HEK293 (cell line): Measurements from ENCODE around the gene AP1S1.
"Not testable (repeated sequence)": the region's sequence is repeated elsewhere in the genome, so short reads cannot be mapped to it uniquely, and the experiment has no call there.

ENCODE experiments used
- CTCF ChIA-PET: fragments of 350-600 bp; formaldehyde crosslinking; extraction: SDS; loops from one replicate; lab custom pipeline; 2021; ENCODE audit warnings: antibody characterized with exemption; lab: Yijun Ruan, JAX
- POLR2A ChIA-PET: fragments of 300-600 bp; formaldehyde crosslinking; extraction: SDS; loops from one replicate; lab custom pipeline; 2020; ENCODE audit warnings: antibody characterized with exemption, inconsistent platforms; lab: Yijun Ruan, JAX
- H3K27ac ChIP-seq: fragments of 200-500 bp; sonication (Bioruptor generic); 2 replicates; pipeline ENCODE4 v1.5.1; 2014; ENCODE audit warnings: low read depth, low read length, control low read depth, inconsistent platforms; ENCODE audit errors: extremely low read depth
- H3K36me3 ChIP-seq, 2 experiments: fragments of 200-500 bp in 1 of 2; sonication (Bioruptor generic) in 1 of 2; 1 replicate in 1 of 2; 2 replicates in 1 of 2; pipeline ENCODE4 v1.5.1; 2014 to 2017; ENCODE audit warnings: inconsistent platforms in 2 of 2, low read length in 2 of 2; ENCODE audit not compliant: control insufficient read depth in 2 of 2, insufficient read depth in 1 of 2
- H3K4me1 ChIP-seq: fragments of 200-500 bp; sonication (Bioruptor generic); 2 replicates; pipeline ENCODE4 v1.5.1; 2014; ENCODE audit warnings: mild to moderate bottlenecking, low read length, inconsistent platforms; ENCODE audit not compliant: control insufficient read depth, insufficient read depth
- H3K4me3 ChIP-seq: 2 replicates; pipeline ENCODE4 v1.5.1; 2011; ENCODE audit warnings: low read depth, mild to moderate bottlenecking, control low read depth, low read length, moderate library complexity
- H3K9me3 ChIP-seq: fragments of 200-500 bp; sonication (Bioruptor generic); 2 replicates; pipeline ENCODE4 v1.5.1; 2014; ENCODE audit warnings: low read depth, low read length, inconsistent platforms; ENCODE audit not compliant: control insufficient read depth, insufficient read depth
- BCL6B ChIP-seq: fragments of 450-650 bp; formaldehyde crosslinking; IDR thresholded peaks from 2 replicates; pipeline ENCODE4 v1.5.1; 2017; ENCODE audit warnings: missing biosample characterization, missing genetic modification characterization
- FEZF1 ChIP-seq: fragments of 450-650 bp; formaldehyde crosslinking; IDR thresholded peaks from 2 replicates; pipeline ENCODE4 v1.5.1; 2016; ENCODE audit warnings: missing biosample characterization, missing genetic modification characterization
- GFI1B ChIP-seq: fragments of 450-650 bp; formaldehyde crosslinking; IDR thresholded peaks from 2 replicates; pipeline ENCODE4 v1.5.1; 2016; ENCODE audit warnings: missing biosample characterization, missing genetic modification characterization
- HOXA7 ChIP-seq: sonication (generic); formaldehyde crosslinking; IDR thresholded peaks from 2 replicates; pipeline ENCODE4 v1.8.1; 2022; ENCODE audit warnings: missing genetic modification reagents, borderline replicate concordance
- KLF9 ChIP-seq: fragments of 450-650 bp; formaldehyde crosslinking; IDR thresholded peaks from 2 replicates; pipeline ENCODE4 v1.5.1; 2016; ENCODE audit warnings: missing biosample characterization, missing genetic modification characterization, low read depth
- PRDM1 ChIP-seq: fragments of 450-650 bp; formaldehyde crosslinking; IDR thresholded peaks from 2 replicates; pipeline ENCODE4; 2016; ENCODE audit warnings: missing biosample characterization, missing genetic modification characterization
- ZFP41 ChIP-seq: fragments of 450-650 bp; formaldehyde crosslinking; IDR thresholded peaks from 2 replicates; pipeline ENCODE4 v1.5.1; 2016; ENCODE audit warnings: missing biosample characterization, missing genetic modification characterization, borderline replicate concordance
- ZNF121 ChIP-seq: fragments of 450-650 bp; formaldehyde crosslinking; IDR thresholded peaks from 2 replicates; pipeline ENCODE4 v1.5.1; 2016; ENCODE audit warnings: missing biosample characterization, missing genetic modification characterization
- ZNF184 ChIP-seq: fragments of 450-650 bp; IDR thresholded peaks from 2 replicates; pipeline ENCODE4 v1.5.1; 2018; ENCODE audit warnings: missing biosample characterization, mild to moderate bottlenecking, missing genetic modification characterization
- ZNF302 ChIP-seq: fragments of 450-650 bp; formaldehyde crosslinking; IDR thresholded peaks from 2 replicates; pipeline ENCODE4 v1.5.1; 2016; ENCODE audit warnings: missing biosample characterization, missing genetic modification characterization, low read depth
- ZNF366 ChIP-seq: fragments of 450-650 bp; formaldehyde crosslinking; conservative IDR thresholded peaks from 2 replicates; pipeline ENCODE4 v1.5.1; 2016; ENCODE audit warnings: missing biosample characterization, missing genetic modification characterization
- ZNF423 ChIP-seq: fragments of 450-650 bp; formaldehyde crosslinking; IDR thresholded peaks from 2 replicates; pipeline ENCODE4 v1.5.1; 2016; ENCODE audit warnings: missing biosample characterization, missing genetic modification characterization
- ZNF426 ChIP-seq: fragments of 450-650 bp; formaldehyde crosslinking; IDR thresholded peaks from 2 replicates; pipeline ENCODE4 v1.5.1; 2017; ENCODE audit warnings: missing biosample characterization, missing genetic modification characterization, mild to moderate bottlenecking, inconsistent platforms, moderate library complexity
- ZNF473 ChIP-seq: fragments of 450-650 bp; formaldehyde crosslinking; IDR thresholded peaks from 2 replicates; pipeline ENCODE4 v1.5.1; 2017; ENCODE audit warnings: missing biosample characterization, missing genetic modification characterization
- ZNF514 ChIP-seq: fragments of 450-650 bp; formaldehyde crosslinking; IDR thresholded peaks from 2 replicates; pipeline ENCODE4 v1.5.1; 2016; ENCODE audit warnings: missing biosample characterization, missing genetic modification characterization
- ZNF560 ChIP-seq: fragments of 450-650 bp; formaldehyde crosslinking; IDR thresholded peaks from 2 replicates; pipeline ENCODE4 v1.5.1; 2017; ENCODE audit warnings: missing biosample characterization, missing genetic modification characterization, borderline replicate concordance
- ZNF596 ChIP-seq: fragments of 450-650 bp; IDR thresholded peaks from 2 replicates; pipeline ENCODE4 v1.5.0; 2018; ENCODE audit warnings: missing biosample characterization, mild to moderate bottlenecking, missing genetic modification characterization, moderate library complexity
- ZNF843 ChIP-seq: fragments of 450-650 bp; formaldehyde crosslinking; IDR thresholded peaks from 2 replicates; pipeline ENCODE4 v1.5.1; 2016; ENCODE audit warnings: missing biosample characterization, missing genetic modification characterization

AP1S1 gene

GRCh38 chr7:101113140-101113539, 41.1 kb upstream of the AP1S1 start:
- H3K4me1 ChIP-seq, H3K4me3 ChIP-seq, H3K36me3 ChIP-seq, H3K27ac ChIP-seq, H3K9me3 ChIP-seq: not testable (repeated sequence)
- TF ChIP-seq ZNF596 (tag by site-specific recombination) (0 out of 2 replicates have a peak, but pooled peaks have one; percentile 4), ZNF366 (tag by site-specific recombination) (peak; percentile 84), PRDM1 (tag by site-specific recombination) (peak; percentile 60)
- POLR2A ChIA-PET = interaction anchor here (1.6 kb wide), 1 partner anchor 11 kb away, joined by 9 read pairs; no protein-coding TSS in a partner anchor
- CTCF ChIA-PET = interaction anchor here (1.4 kb wide), 1 partner anchor 10 kb away, joined by 3 read pairs; no protein-coding TSS in a partner anchor

- no peak for TF ChIP-seq GFI1B
- Histone ChIP-seq H3K4me3 (no peak overlapping the region), H3K4me1 (no peaks in the 10 kb centered on the region), H3K27ac (no peak overlapping the region), H3K9me3 (no peaks in the 10 kb centered on the region), H3K36me3 (no peaks in the 10 kb centered on the region)
- ChIA-PET CTCF (interaction anchor here (1.4 kb wide), 1 partner anchor 9 kb away, joined by 3 read pairs; no protein-coding TSS in a partner anchor), POLR2A (no interaction called here)
Observed at GRCh38 chr7:101113836-101114235, 40.4 kb upstream of the AP1S1 start.

DNA sequence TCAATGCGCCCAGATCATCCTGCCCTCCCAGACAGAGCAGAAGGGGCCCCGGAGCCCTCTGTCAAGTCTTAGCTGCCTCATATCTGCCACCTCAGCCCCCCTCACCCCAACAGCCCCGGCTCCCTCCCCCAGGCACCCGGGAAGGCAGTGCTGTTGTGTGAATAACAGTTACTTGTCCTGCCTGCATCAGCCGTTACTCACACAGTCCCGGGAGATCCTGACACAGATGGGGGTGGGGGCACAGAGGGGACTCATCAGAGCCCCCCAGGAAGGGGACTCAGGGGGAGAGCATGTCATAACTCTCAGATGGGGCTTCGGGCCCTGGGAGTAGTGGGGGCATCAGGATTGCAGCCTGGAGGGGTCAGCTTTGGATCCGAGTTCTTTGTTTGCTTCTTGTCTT, 39.8 kb upstream of the AP1S1 start:
- TF ChIP-seq FEZF1 (tag by site-specific recombination) = no peak
- TF ChIP-seq ZNF514 = no peak
- no peak for TF ChIP-seq ZNF843 (tag by site-specific recombination)
- no peak for TF ChIP-seq HOXA7 (CRISPR knock-in tag)
- no peak for TF ChIP-seq ZNF560 (tag by site-specific recombination)
- no peak for TF ChIP-seq ZFP41
- TF ChIP-seq ZNF426 (tag by site-specific recombination) = no peak
- no peak for TF ChIP-seq ZNF302
- TF ChIP-seq ZNF184 = no peak
- TF ChIP-seq KLF9 (tag by site-specific recombination) = no peak
- TF ChIP-seq BCL6B (tag by site-specific recombination) = no peak
- Histone ChIP-seq H3K9me3 (no peaks in the 10 kb centered on the region), H3K4me3 (no peak overlapping the region), H3K36me3 (no peaks in the 10 kb centered on the region), H3K4me1 (no peaks in the 10 kb centered on the region), H3K27ac (no peak overlapping the region)
- POLR2A ChIA-PET = no interaction called here
- CTCF ChIA-PET = interaction anchor here (0.6 kb wide), 1 partner anchor 1314 kb away, joined by 5 read pairs; no protein-coding TSS in a partner anchor

- POLR2A ChIA-PET = no interaction called here
- CTCF ChIA-PET = no interaction called here
- TF ChIP-seq ZNF473 (tag by site-specific recombination) = no peak
- TF ChIP-seq ZNF121 (tag by site-specific recombination) = 0 out of 2 replicates have a peak, but pooled peaks have one; percentile 39
- TF ChIP-seq ZNF423 (tag by site-specific recombination) = no peak
Observed at GRCh38 chr7:101115215-101115614, 39.1 kb upstream of the AP1S1 start.

More at GRCh38 chr7:101115215-101115614, 39.1 kb upstream of the AP1S1 start:
- H3K4me1 ChIP-seq = no peaks in the 10 kb centered on the region
- H3K9me3 ChIP-seq = no peaks in the 10 kb centered on the region
- H3K4me3 ChIP-seq = no peak overlapping the region
- no peak overlapping the region for H3K27ac ChIP-seq
- H3K36me3 ChIP-seq = no peaks in the 10 kb centered on the region
